Osteoblast (primary cell): Measurements from ENCODE around the gene RPL27. TPM values are rescaled to one million over a fixed set of nuclear protein-coding genes. Genes with fewer than 3 reads are reported as not detected.

ENCODE experiments used
- DNase-seq: peaks from one replicate; pipeline ENCODE4 v3.0.0; 2011; ENCODE audit warnings: low spot score, mixed read lengths; ENCODE audit not compliant: insufficient read length; ENCODE audit errors: missing footprints
- H2AFZ ChIP-seq: 2 replicates; pipeline ENCODE4 v1.6.0; 2011; ENCODE audit warnings: mild to moderate bottlenecking, low read length
- H3K27ac ChIP-seq: 2 replicates; pipeline ENCODE4 v1.5.1; 2011; ENCODE audit warnings: mild to moderate bottlenecking, low read depth, low read length, moderate library complexity
- H3K27me3 ChIP-seq: 2 replicates; pipeline ENCODE4 v1.6.0; 2012; ENCODE audit warnings: mild to moderate bottlenecking, control low read depth, inconsistent platforms, low read length, moderate library complexity; ENCODE audit not compliant: insufficient read depth
- H3K36me3 ChIP-seq: 2 replicates; pipeline ENCODE4 v1.5.1; 2011; ENCODE audit warnings: mild to moderate bottlenecking, low read length, control low read depth, moderate library complexity; ENCODE audit not compliant: insufficient read depth
- H3K4me1 ChIP-seq: 2 replicates; pipeline ENCODE4 v1.5.1; 2011; ENCODE audit warnings: mild to moderate bottlenecking, low read length, control low read depth, moderate library complexity; ENCODE audit not compliant: insufficient read depth
- H3K4me2 ChIP-seq: 2 replicates; pipeline ENCODE4 v1.6.0; 2011; ENCODE audit warnings: mild to moderate bottlenecking, low read length; ENCODE audit not compliant: insufficient read depth
- H3K4me3 ChIP-seq: fragments of 200-600 bp; sonication (generic); 3 replicates; pipeline ENCODE4 v1.5.1; 2012; ENCODE audit warnings: mild to moderate bottlenecking, low read length, inconsistent platforms; ENCODE audit not compliant: insufficient read depth
- H3K79me2 ChIP-seq: 2 replicates; pipeline ENCODE4 v1.6.0; 2012; ENCODE audit warnings: mild to moderate bottlenecking, low read length, control low read depth, inconsistent platforms; ENCODE audit not compliant: insufficient read depth
- H3K9me3 ChIP-seq: 2 replicates; pipeline ENCODE4 v1.5.1; 2011; ENCODE audit warnings: low read depth, low read length, control low read depth
- H4K20me1 ChIP-seq: 2 replicates; pipeline ENCODE4 v1.6.0; 2012; ENCODE audit warnings: mild to moderate bottlenecking, low read length, control low read depth; ENCODE audit not compliant: insufficient read depth
- CTCF ChIP-seq: IDR thresholded peaks from 2 replicates; pipeline ENCODE4 v1.5.1; 2011; ENCODE audit warnings: mild to moderate bottlenecking, low read depth, low read length, moderate library complexity; ENCODE audit errors: extremely low read depth
- total RNA-seq: library from RNA; depleted of rRNA; stranded (reverse); fragments of >200 nt; gene quantifications from 2 replicates; pipeline ENCODE4 v1.2.3, GENCODE V29; 2012

RPL27 gene
- total RNA-seq, 1 donor: 878 TPM

- Histone ChIP-seq H3K4me1 (no peaks in the 10 kb centered on the region), H2AFZ (no peak overlapping the region), H3K79me2 (no peaks in the 10 kb centered on the region), H3K36me3 (no peaks in the 10 kb centered on the region), H4K20me1 (no peaks in the 10 kb centered on the region), H3K9me3 (no peaks in the 10 kb centered on the region), H3K27ac (no peak overlapping the region), H3K27me3 (no peaks in the 10 kb centered on the region), H3K4me2 (no peak overlapping the region), H3K4me3 (no peak overlapping the region)
- DNase-seq: no peak
- TF ChIP-seq CTCF: no peak
Observed at GRCh38 chr17:43040655-43041054, 42.4 kb downstream of the RPL27 start.

- Histone ChIP-seq H3K4me1 (no peaks in the 10 kb centered on the region), H2AFZ (peak overlapping the region; percentile 48), H3K27ac (no peak overlapping the region), H3K9me3 (no peaks in the 10 kb centered on the region), H3K4me2 (no peak overlapping the region), H3K27me3 (no peaks in the 10 kb centered on the region), H3K36me3 (no peaks in the 10 kb centered on the region), H3K4me3 (no peak overlapping the region), H3K79me2 (no peaks in the 10 kb centered on the region), H4K20me1 (no peaks in the 10 kb centered on the region)
- no peak for TF ChIP-seq CTCF
- peak; percentile 47 for DNase-seq
Observed at GRCh38 chr17:43042025-43042628, 43.9 kb downstream of the RPL27 start.

GRCh38 chr17:43043307-43043706, 45.1 kb downstream of the RPL27 start:
- no peak overlapping the region for H2AFZ ChIP-seq
- no peaks in the 10 kb centered on the region for H3K9me3 ChIP-seq
- H3K4me1 ChIP-seq: no peaks in the 10 kb centered on the region
- H3K4me2 ChIP-seq: no peak overlapping the region
- H3K27me3 ChIP-seq: no peaks in the 10 kb centered on the region
- H3K27ac ChIP-seq: no peak overlapping the region
- no peak overlapping the region for H3K4me3 ChIP-seq
- H4K20me1 ChIP-seq: no peaks in the 10 kb centered on the region
- TF ChIP-seq CTCF: no peak
- peak; percentile 56 for DNase-seq
- no peaks in the 10 kb centered on the region for H3K79me2 ChIP-seq
- no peaks in the 10 kb centered on the region for H3K36me3 ChIP-seq

- H3K79me2 ChIP-seq: no peaks in the 10 kb centered on the region
- no peak overlapping the region for H3K4me2 ChIP-seq
- no peaks in the 10 kb centered on the region for H4K20me1 ChIP-seq
- H3K27me3 ChIP-seq: no peaks in the 10 kb centered on the region
- no peak overlapping the region for H2AFZ ChIP-seq
- DNase-seq: no peak
- no peaks in the 10 kb centered on the region for H3K4me1 ChIP-seq
- H3K27ac ChIP-seq: no peak overlapping the region
- H3K36me3 ChIP-seq: no peaks in the 10 kb centered on the region
- no peak for TF ChIP-seq CTCF
- no peaks in the 10 kb centered on the region for H3K9me3 ChIP-seq
- H3K4me3 ChIP-seq: no peak overlapping the region
Observed at GRCh38 chr17:43044024-43044423, 45.8 kb downstream of the RPL27 start.
